BE2C (cell line): Measurements from ENCODE around the gene KIF16B.
A peak's percentile ranks its signal among the peaks of the same experiment; 100 is the strongest.
"Not testable (repeated sequence)": the region's sequence is repeated elsewhere in the genome, so short reads cannot be mapped to it uniquely, and the experiment has no call there.

ENCODE experiments used
- DNase-seq: peaks from one replicate; pipeline ENCODE4 v3.0.0-alpha.2; 2020
- H3K27me3 ChIP-seq: fragments of 250-450 bp; sonication (Bioruptor Pico); 2 replicates; pipeline ENCODE4 v1.5.1; 2020; ENCODE audit warnings: mild to moderate bottlenecking
- H3K36me3 ChIP-seq: fragments of 250-450 bp; sonication (Bioruptor Pico); 2 replicates; pipeline ENCODE4 v1.5.1; 2020; ENCODE audit warnings: mild to moderate bottlenecking
- H3K4me1 ChIP-seq: fragments of 250-450 bp; sonication (Bioruptor Pico); 2 replicates; pipeline ENCODE4 v1.5.1; 2020
- H3K4me3 ChIP-seq: 2 replicates; pipeline ENCODE4 v1.5.1; 2011; ENCODE audit warnings: low read depth, low read length
- H3K9me3 ChIP-seq: fragments of 250-450 bp; sonication (Bioruptor Pico); 2 replicates; pipeline ENCODE4 v1.5.1; 2020
- TF ChIP-seq, protein P1 (sequence below): IDR thresholded peaks from 2 replicates; pipeline ENCODE4 v1.5.1; 2012; ENCODE audit warnings: mild to moderate bottlenecking, low read depth, low read length

KIF16B gene

DNA sequence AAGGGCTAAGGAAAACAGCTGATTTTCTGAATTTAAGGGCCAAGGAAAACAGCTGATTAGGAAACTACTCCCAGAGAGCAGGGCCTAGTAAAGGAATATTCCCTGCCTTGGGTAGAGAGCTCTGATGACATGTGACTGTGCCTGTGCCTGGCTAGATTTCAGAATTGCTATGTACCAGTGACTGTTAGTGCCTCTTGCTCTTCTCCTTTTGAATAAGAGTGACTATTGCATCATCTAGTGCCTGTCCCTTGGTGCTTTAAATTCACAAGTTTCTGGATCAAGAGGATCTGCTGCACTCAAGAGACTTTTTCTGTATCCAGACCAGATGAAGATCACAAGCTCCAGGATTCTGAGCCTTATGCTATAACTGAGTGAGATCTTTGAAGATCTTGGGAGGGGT is 332.9 kb downstream of the KIF16B start:
- no peaks in the 10 kb centered on the region for H3K36me3 ChIP-seq
- DNase-seq, result no peak
- peaks cover 8% of the 10 kb centered on the region for H3K4me1 ChIP-seq
- H3K9me3 ChIP-seq, result no peaks in the 10 kb centered on the region; the same call in 1 of the 2 replicates
- TF ChIP-seq, protein P1, sequence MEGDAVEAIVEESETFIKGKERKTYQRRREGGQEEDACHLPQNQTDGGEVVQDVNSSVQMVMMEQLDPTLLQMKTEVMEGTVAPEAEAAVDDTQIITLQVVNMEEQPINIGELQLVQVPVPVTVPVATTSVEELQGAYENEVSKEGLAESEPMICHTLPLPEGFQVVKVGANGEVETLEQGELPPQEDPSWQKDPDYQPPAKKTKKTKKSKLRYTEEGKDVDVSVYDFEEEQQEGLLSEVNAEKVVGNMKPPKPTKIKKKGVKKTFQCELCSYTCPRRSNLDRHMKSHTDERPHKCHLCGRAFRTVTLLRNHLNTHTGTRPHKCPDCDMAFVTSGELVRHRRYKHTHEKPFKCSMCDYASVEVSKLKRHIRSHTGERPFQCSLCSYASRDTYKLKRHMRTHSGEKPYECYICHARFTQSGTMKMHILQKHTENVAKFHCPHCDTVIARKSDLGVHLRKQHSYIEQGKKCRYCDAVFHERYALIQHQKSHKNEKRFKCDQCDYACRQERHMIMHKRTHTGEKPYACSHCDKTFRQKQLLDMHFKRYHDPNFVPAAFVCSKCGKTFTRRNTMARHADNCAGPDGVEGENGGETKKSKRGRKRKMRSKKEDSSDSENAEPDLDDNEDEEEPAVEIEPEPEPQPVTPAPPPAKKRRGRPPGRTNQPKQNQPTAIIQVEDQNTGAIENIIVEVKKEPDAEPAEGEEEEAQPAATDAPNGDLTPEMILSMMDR, result no peak
- H3K27me3 ChIP-seq, result no peaks in the 10 kb centered on the region
- no peak overlapping the region for H3K4me3 ChIP-seq

- peaks cover 2% of the 10 kb centered on the region; the same call in 1 of the 2 replicates for H3K27me3 ChIP-seq
- no peaks in the 10 kb centered on the region; the same call in 1 of the 2 replicates for H3K9me3 ChIP-seq
- no peak for DNase-seq
- H3K4me3 ChIP-seq, result no peak overlapping the region
- no peaks in the 10 kb centered on the region for H3K4me1 ChIP-seq
- TF ChIP-seq, protein P1, result no peak
- no peaks in the 10 kb centered on the region for H3K36me3 ChIP-seq
Observed at GRCh38 chr20:16236589-16237241, 336.5 kb downstream of the KIF16B start.

- Histone ChIP-seq H3K27me3 (peaks cover 2% of the 10 kb centered on the region; the same call in 1 of the 2 replicates), H3K4me1 (no peaks in the 10 kb centered on the region), H3K36me3 (no peaks in the 10 kb centered on the region), H3K9me3 (no peaks in the 10 kb centered on the region), H3K4me3 (no peak overlapping the region)
- DNase-seq, result no peak
- TF ChIP-seq, protein P1, result no peak
Observed at GRCh38 chr20:16230402-16230801, 342.8 kb downstream of the KIF16B start.

DNA sequence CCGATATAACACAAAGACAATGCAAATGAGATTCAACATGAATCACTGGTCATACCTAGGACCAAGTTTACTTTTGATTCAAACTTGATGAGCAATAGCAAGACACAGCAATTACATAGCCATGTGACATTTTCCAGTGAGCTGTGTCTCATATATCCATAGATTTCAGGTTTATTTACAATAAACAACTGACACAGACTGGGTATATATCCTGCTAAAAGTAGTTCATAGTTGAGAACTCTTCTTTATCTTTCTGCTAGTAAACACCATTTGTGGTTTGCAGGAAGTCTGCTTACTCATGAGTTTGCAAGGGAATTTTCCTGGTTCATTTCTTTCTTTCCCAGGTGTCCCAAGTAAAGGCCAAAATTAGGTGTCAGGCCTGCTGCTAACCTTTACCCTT is 343.4 kb downstream of the KIF16B start:
- Histone ChIP-seq H3K9me3 (no peaks in the 10 kb centered on the region), H3K36me3 (no peaks in the 10 kb centered on the region), H3K4me3 (no peak overlapping the region), H3K4me1 (no peaks in the 10 kb centered on the region), H3K27me3 (peaks cover 2% of the 10 kb centered on the region; the same call in 1 of the 2 replicates)
- TF ChIP-seq, protein P1, result no peak
- DNase-seq, result no peak

- Histone ChIP-seq H3K36me3 (no peaks in the 10 kb centered on the region), H3K4me1 (no peaks in the 10 kb centered on the region), H3K4me3 (no peak overlapping the region), H3K9me3 (no peaks in the 10 kb centered on the region), H3K27me3 (peaks cover 2% of the 10 kb centered on the region; the same call in 1 of the 2 replicates)
- DNase-seq, result no peak
- TF ChIP-seq, protein P1, result no peak
Observed at GRCh38 chr20:16228722-16229121, 344.5 kb downstream of the KIF16B start.

DNA sequence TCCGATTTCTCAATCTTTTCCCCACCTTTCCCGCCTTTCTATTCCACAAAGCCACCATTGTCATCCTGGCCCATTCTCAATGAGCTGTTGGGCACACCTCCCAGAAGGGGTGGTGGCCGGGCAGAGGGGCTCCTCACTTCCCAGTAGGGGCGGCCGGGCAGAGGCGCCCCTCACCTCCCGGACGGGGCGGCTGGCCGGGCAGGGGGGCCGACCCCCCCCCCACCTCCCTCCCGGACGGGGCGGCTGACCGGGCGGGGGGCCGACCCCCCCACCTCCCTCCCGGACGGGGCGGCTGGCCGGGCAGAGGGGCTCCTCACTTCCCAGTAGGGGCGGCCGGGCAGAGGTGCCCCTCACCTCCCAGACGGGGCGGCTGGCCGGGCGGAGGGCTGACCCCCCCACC is 346.3 kb downstream of the KIF16B start:
- H3K9me3 ChIP-seq, H3K4me1 ChIP-seq, H3K36me3 ChIP-seq, H3K27me3 ChIP-seq, H3K4me3 ChIP-seq: not testable (repeated sequence)
- DNase-seq, result peak; percentile 22
